GM18909 (cell line): Measurements from ENCODE around the gene PHF12.
A peak's percentile ranks its signal among the peaks of the same experiment; 100 is the strongest.

Experiments
- ATAC-seq: cut with Tn5 transposase; IDR thresholded peaks from one replicate; pipeline ENCODE4 v1.9.1; 2021; ENCODE audit warnings: mild to moderate bottlenecking; ENCODE audit not compliant: unreplicated experiment, poor library complexity

The PHF12 gene

DNA sequence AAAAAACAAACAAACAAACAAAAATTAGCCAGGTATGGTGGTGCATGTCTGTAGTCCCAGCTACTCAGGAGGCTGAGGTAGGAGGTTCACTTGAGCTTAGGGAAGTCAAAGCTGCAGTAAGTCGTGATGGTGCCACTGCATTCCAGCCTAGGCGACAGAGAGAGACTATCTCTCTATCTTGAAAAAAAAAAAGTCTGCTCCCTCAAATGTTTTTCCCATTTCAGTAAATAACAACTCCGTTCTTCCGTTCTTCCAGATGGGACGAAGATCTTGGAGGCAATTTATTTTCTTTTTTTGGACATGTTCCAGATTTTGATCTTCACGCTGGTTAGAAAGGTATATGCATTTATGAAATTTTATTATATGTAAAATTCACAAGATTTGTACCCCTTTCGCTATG lies 77.5 kb downstream of the PHF12 start:
- no peak for ATAC-seq

DNA sequence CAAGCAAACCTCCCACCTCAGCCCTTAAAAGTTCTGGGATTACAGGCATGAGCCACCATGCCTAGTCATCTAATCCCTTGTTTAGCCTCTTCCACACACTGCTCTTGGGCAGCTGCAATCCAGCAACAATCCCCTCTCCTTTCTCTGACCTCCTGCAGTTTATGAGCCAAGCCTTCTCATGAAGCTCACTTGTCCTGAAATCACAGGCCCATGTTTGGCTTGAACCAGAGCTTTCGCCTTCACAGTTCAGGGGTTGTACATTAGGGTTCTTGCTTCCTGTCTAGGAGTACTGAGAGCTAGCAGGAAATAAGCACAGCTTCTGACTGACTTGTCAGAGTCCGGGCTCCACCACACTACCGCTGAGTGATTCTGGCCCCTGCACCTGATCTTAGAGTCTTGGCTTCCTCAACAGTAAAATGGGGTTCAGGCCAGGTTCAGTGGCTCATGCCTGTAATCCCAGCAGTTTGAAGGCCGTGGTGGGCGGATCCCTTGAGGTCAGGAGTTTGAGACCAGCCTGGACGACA lies 80.2 kb downstream of the PHF12 start:
- peak; percentile 85 for ATAC-seq

- ATAC-seq, result no peak
Measured at GRCh38 chr17:28867276-28867675, 84.0 kb downstream of the PHF12 start.

GRCh38 chr17:28865946-28866752 lies 85.2 kb downstream of the PHF12 start:
- no peak for ATAC-seq

DNA sequence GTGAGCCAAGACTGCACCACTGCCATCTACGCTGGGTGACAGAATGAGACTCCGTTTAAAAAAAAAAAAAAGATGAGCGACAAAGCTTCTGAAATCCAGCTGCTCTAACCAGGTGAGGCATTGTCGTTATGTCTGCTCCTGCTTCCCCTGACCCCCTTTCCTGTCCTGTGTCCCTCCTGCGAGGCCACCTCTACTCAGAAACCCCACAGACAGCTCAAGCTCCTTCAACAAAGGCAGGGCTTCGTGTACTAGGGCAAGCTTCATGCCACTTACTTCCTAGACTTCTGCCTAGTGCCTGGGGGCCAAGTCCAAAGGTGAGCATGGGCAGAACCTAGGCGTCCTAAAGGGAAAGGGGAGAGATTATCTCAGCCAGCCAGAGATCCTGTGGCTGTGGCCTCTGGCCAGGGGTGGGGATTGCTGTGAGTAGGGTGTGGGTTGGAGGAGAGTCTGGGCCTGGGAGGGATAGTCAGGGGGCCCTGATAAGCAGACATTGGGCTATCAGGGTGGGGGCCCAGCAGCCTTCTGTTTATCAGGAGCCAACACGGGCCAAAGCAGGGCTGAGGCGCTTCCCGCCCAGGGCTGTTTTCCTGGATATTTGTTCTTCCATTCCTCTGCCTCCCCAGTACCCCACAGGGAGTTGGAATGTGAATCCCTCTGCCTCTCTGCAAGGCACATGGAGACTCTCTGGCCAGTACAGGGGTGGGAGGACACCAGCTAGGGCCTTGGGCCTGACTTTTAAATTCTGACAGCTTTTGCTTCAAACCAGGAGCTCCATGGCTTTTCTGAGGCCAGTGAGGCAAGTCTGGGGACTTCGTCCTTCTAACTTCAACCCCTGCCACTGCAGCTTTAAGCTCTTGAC lies 86.1 kb downstream of the PHF12 start:
- ATAC-seq, result no peak

DNA sequence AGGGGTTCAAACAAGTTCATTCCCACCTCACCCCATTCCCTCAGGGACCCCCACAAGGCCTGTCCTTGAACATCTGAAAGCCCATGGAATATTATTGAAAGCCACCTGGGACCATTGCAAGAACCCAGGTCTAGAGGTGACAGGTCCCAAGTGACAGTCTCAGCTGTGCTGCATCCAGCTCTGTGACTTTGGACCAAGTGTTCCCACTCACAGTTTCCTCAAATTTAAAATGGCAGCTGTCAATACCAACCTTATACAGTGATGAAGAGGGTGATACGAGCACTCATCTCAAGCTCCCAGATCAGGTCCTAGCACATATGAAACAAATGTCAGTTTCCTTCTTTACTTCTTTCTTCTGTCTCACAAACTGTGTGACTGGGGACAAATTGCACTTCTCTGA lies 87.4 kb downstream of the PHF12 start:
- no peak for ATAC-seq

GRCh38 chr17:28862561-28862960 lies 88.8 kb downstream of the PHF12 start:
- no peak for ATAC-seq

GRCh38 chr17:28861393-28862203 lies 89.7 kb downstream of the PHF12 start:
- ATAC-seq, result no peak

- ATAC-seq, result no peak
Measured at GRCh38 chr17:28860363-28860808, 90.9 kb downstream of the PHF12 start.

- no peak for ATAC-seq
Measured at GRCh38 chr17:28858801-28859355, 92.4 kb downstream of the PHF12 start.

GRCh38 chr17:28857905-28858800 lies 93.2 kb downstream of the PHF12 start:
- no peak for ATAC-seq

DNA sequence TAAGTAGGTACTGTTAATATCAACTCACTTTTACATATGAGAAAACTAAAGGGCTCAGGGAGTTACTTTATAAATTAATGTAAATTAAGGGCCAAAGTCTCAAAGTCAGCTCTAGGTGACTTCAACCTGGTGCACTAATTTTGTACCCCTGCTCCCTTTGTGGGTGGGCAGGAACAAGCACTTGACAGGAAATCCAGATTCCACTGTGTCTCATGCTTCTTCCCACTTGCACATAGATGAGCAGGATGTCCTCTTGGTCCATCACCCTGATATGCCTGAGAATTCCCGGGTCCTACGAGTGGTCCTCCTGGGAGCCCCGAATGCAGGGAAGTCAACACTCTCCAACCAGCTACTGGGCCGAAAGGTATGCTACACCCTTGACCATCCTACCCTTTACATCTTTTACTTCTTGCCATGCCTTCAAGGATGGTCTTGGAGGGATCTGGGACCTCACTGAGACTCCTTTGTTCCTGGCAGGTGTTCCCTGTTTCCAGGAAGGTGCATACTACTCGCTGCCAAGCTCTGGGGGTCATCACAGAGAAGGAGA lies 95.2 kb downstream of the PHF12 start:
- no peak for ATAC-seq

- no peak for ATAC-seq
Measured at GRCh38 chr17:28855336-28855679, 96.0 kb downstream of the PHF12 start.
